Measurements from ENCODE around the gene ORAI2.

The ORAI2 gene

DNA sequence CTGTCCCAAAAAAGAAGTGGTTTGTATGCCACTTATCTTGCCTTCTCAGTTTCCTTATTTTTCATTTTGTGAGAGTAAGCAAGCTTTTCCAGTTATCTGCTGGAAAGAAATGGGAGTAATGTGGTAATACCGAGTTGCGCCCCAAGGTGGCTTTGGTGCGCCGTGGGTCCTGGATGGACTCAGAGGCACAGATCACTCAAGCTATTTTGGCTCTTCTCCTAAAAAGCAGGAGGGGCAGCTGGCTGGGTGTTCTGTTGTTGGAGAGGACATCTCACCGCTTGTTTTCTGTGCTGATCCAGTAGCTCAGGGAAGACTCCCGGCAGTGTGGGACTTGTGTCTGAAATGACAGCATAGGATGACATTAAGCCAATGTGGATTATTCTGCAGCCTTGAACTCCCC lies 20.8 kb upstream of the ORAI2 start:
- Histone ChIP-seq H3K27ac (ENCODE audit: insufficient read depth, low read length, poor library complexity, severe bottlenecking) (no peak overlapping the region), H3K4me3 (ENCODE audit: insufficient read depth, low read depth, low read length, poor library complexity, severe bottlenecking) (no peak overlapping the region), H3K4me1 (ENCODE audit: control insufficient read depth, insufficient read depth, low read length, poor library complexity, severe bottlenecking) (peaks cover 26% of the 10 kb centered on the region), H3K36me3 (ENCODE audit: control insufficient read depth, insufficient read depth, low read length) (peaks cover 29% of the 10 kb centered on the region), H3K9me3 (ENCODE audit: control insufficient read depth, low read length) (no peaks in the 10 kb centered on the region), H3K27me3 (replicated peaks; ENCODE audit: control insufficient read depth, insufficient read depth, low read length, poor library complexity, severe bottlenecking) (no peaks in the 10 kb centered on the region)
- DNase-seq: peak in 1 of 3 donors; percentile 25

DNA sequence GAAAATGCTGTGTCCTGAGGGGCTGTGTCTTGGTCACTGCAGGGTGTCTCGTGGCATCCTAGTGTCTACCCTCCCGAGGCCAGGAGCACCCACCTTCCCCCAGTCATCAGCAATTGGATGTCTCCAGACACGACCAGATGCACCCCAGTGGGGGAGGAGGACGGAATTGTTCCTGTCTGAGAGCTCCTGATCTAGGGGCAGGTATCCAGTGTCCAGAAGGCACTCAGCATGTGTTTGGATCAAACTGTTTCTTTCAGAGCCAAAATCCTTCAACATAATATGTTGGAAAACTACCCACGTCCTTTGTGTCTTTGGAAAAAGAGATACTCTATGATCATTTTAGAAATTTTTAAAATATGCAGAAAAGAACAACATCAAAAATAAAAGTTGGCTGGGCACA lies 20.3 kb upstream of the ORAI2 start:
- peaks cover 29% of the 10 kb centered on the region for H3K4me1 ChIP-seq (ENCODE audit: control insufficient read depth, insufficient read depth, low read length, poor library complexity, severe bottlenecking)
- no peaks in the 10 kb centered on the region for H3K9me3 ChIP-seq (ENCODE audit: control insufficient read depth, low read length)
- peaks cover 24% of the 10 kb centered on the region for H3K36me3 ChIP-seq (ENCODE audit: control insufficient read depth, insufficient read depth, low read length)
- DNase-seq: no peak
- H3K4me3 ChIP-seq (ENCODE audit: insufficient read depth, low read depth, low read length, poor library complexity, severe bottlenecking): no peak overlapping the region
- H3K27me3 ChIP-seq (replicated peaks; ENCODE audit: control insufficient read depth, insufficient read depth, low read length, poor library complexity, severe bottlenecking): no peaks in the 10 kb centered on the region
- no peak overlapping the region for H3K27ac ChIP-seq (ENCODE audit: insufficient read depth, low read length, poor library complexity, severe bottlenecking)

DNA sequence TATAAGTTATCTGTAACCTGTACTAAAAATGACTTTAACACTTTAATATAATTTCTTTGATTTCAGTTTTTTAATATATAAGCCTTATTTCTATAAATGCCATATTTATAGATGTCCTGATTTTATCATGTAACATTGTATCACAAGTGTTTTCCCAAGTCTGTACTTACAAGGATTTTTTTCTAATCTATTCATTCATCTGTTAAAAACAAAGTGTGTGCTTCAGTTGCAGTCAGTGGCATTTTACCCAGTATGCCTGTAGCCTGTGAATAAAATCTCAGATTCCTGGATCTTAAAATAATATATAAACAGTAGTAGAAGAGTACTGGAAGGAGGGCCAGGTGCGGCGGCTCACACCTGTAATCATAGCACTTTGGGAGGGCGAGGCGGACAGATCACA lies 19.8 kb upstream of the ORAI2 start:
- Histone ChIP-seq H3K36me3 (ENCODE audit: control insufficient read depth, insufficient read depth, low read length) (peaks cover 20% of the 10 kb centered on the region), H3K27me3 (replicated peaks; ENCODE audit: control insufficient read depth, insufficient read depth, low read length, poor library complexity, severe bottlenecking) (no peaks in the 10 kb centered on the region), H3K27ac (ENCODE audit: insufficient read depth, low read length, poor library complexity, severe bottlenecking) (no peak overlapping the region), H3K4me3 (ENCODE audit: insufficient read depth, low read depth, low read length, poor library complexity, severe bottlenecking) (no peak overlapping the region), H3K9me3 (ENCODE audit: control insufficient read depth, low read length) (no peaks in the 10 kb centered on the region), H3K4me1 (ENCODE audit: control insufficient read depth, insufficient read depth, low read length, poor library complexity, severe bottlenecking) (peaks cover 29% of the 10 kb centered on the region)
- DNase-seq: no peak

DNA sequence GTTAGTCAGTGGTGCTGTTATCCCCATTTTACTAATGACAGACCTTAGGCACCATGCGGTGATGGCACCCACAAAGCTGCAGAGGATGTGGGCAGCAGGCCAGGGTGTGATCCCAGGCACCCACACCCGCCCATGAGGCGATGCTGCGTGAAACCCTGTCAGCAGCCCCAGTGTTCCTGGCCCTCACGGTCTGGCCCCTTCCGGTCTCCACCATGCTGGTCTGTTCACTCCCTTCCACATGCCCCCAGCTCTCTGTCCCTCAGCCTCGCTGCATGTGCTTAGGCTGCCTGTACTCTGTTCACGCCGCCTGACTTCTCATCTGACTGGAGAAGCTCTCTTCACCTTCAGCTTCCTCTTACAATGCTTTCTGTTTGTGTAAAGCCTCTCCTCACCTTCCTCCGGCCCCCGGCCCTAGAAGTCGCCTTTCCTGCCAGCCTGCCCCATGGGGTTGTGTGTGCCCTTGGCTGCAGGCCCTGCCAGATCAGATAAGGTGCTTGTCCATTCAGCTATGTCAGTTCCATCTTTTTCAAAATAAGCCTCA lies 17.6 kb upstream of the ORAI2 start:
- no peaks in the 10 kb centered on the region for H3K27me3 ChIP-seq (replicated peaks; ENCODE audit: control insufficient read depth, insufficient read depth, low read length, poor library complexity, severe bottlenecking)
- H3K4me3 ChIP-seq (ENCODE audit: insufficient read depth, low read depth, low read length, poor library complexity, severe bottlenecking): peak overlapping the region; percentile 37
- DNase-seq: peak; percentile 32 to 41 (median 35)
- H3K27ac ChIP-seq (ENCODE audit: insufficient read depth, low read length, poor library complexity, severe bottlenecking): peak overlapping the region; percentile 65
- H3K36me3 ChIP-seq (ENCODE audit: control insufficient read depth, insufficient read depth, low read length): peaks cover 11% of the 10 kb centered on the region
- H3K4me1 ChIP-seq (ENCODE audit: control insufficient read depth, insufficient read depth, low read length, poor library complexity, severe bottlenecking): peaks cover 29% of the 10 kb centered on the region
- no peaks in the 10 kb centered on the region for H3K9me3 ChIP-seq (ENCODE audit: control insufficient read depth, low read length)

DNA sequence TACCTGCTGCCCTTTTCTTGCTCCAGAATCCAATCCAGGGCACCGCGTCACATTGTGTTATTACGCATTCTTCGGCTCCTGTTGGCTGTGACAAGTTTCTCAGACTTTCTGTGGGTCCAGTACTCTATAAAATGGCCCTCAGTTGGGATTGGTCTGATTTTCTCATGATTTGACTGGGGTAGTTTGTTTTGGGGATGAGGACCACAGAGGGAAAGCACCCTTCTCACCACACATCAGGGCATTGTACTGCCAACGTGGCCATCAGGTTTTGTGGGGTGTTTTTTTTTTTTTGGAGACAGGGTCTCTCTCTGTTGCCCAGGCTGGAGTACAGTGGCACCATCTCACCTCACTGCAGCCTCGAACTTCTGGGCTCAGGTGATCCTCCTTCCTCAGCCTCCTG lies 17.0 kb upstream of the ORAI2 start:
- no peaks in the 10 kb centered on the region for H3K27me3 ChIP-seq (replicated peaks; ENCODE audit: control insufficient read depth, insufficient read depth, low read length, poor library complexity, severe bottlenecking)
- peaks cover 33% of the 10 kb centered on the region for H3K4me1 ChIP-seq (ENCODE audit: control insufficient read depth, insufficient read depth, low read length, poor library complexity, severe bottlenecking)
- peaks cover 11% of the 10 kb centered on the region for H3K36me3 ChIP-seq (ENCODE audit: control insufficient read depth, insufficient read depth, low read length)
- peak overlapping the region; percentile 65 for H3K27ac ChIP-seq (ENCODE audit: insufficient read depth, low read length, poor library complexity, severe bottlenecking)
- DNase-seq: no peak
- H3K9me3 ChIP-seq (ENCODE audit: control insufficient read depth, low read length): no peaks in the 10 kb centered on the region
- peak overlapping the region; percentile 37 for H3K4me3 ChIP-seq (ENCODE audit: insufficient read depth, low read depth, low read length, poor library complexity, severe bottlenecking)

DNA sequence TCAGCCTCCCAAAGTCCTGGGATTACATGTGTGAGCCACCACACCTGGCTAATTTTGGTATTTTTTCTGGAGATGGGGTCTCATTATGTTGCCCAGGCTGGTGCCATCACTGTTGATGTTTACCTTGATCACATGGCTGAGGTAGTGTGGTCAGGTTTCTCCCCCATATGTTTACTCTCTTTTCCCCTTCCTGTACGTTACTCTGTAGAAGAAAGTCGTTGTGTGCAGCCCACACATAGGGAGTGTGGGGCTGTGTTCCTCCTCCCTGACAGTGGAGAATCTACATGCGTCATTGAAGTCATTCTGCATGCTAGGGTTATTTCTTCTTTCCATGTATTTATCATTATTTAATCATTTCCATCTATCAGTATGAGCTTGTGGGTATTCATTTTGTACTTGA lies 16.3 kb upstream of the ORAI2 start:
- peaks cover 33% of the 10 kb centered on the region for H3K4me1 ChIP-seq (ENCODE audit: control insufficient read depth, insufficient read depth, low read length, poor library complexity, severe bottlenecking)
- peaks cover 11% of the 10 kb centered on the region for H3K36me3 ChIP-seq (ENCODE audit: control insufficient read depth, insufficient read depth, low read length)
- H3K27ac ChIP-seq (ENCODE audit: insufficient read depth, low read length, poor library complexity, severe bottlenecking): peak overlapping the region; percentile 33
- H3K4me3 ChIP-seq (ENCODE audit: insufficient read depth, low read depth, low read length, poor library complexity, severe bottlenecking): no peak overlapping the region
- no peak for DNase-seq
- H3K9me3 ChIP-seq (ENCODE audit: control insufficient read depth, low read length): no peaks in the 10 kb centered on the region
- H3K27me3 ChIP-seq (replicated peaks; ENCODE audit: control insufficient read depth, insufficient read depth, low read length, poor library complexity, severe bottlenecking): no peaks in the 10 kb centered on the region

DNA sequence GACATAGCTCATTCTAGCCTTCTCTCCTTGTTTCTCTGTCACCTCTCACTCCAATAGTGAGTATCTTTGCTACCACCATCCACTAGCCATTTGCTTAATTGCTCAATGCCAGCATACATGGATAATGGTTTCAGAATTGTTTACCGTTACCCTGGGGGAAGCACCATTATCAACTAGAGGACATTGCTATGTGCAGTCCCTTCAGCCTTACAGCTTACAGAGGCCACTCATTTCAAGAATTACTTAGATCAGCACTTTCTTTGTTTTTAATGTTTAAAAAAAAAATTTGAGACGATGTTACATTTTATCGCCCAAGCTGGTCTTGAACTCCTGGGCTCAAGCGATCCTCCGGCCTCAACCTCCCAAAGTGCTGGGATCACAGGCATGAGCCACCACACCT lies 14.8 kb upstream of the ORAI2 start:
- no peaks in the 10 kb centered on the region for H3K9me3 ChIP-seq (ENCODE audit: control insufficient read depth, low read length)
- no peak overlapping the region for H3K4me3 ChIP-seq (ENCODE audit: insufficient read depth, low read depth, low read length, poor library complexity, severe bottlenecking)
- H3K4me1 ChIP-seq (ENCODE audit: control insufficient read depth, insufficient read depth, low read length, poor library complexity, severe bottlenecking): peaks cover 33% of the 10 kb centered on the region
- no peaks in the 10 kb centered on the region for H3K27me3 ChIP-seq (replicated peaks; ENCODE audit: control insufficient read depth, insufficient read depth, low read length, poor library complexity, severe bottlenecking)
- no peak for DNase-seq
- H3K36me3 ChIP-seq (ENCODE audit: control insufficient read depth, insufficient read depth, low read length): peaks cover 5% of the 10 kb centered on the region
- peak overlapping the region; percentile 1 for H3K27ac ChIP-seq (ENCODE audit: insufficient read depth, low read length, poor library complexity, severe bottlenecking)

DNA sequence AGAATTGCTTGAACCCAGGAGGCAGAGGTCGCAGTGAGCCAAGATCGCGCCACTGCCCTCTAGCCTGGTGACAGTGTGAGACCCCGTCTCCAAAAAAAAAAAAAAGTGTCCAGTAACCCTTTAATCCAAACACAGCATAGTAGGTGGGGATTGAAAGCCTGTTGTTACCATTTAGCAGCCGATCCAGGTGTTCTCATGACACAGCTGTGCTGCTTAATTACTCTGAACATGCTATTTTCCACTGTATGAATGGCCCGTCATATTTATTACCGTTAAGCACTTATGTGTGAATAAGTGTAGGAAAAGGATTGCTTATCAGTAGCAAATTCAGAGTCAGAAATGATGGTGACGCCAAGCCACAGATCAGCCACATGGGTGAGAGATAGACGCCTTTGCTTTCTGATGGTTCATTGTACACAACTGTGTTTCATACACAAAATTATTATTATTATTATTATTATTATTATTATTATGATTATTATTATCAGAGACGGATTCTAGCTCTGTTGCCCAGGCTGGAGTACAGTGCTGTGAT lies 11.6 kb upstream of the ORAI2 start:
- H3K27me3 ChIP-seq (replicated peaks; ENCODE audit: control insufficient read depth, insufficient read depth, low read length, poor library complexity, severe bottlenecking): no peaks in the 10 kb centered on the region
- H3K27ac ChIP-seq (ENCODE audit: insufficient read depth, low read length, poor library complexity, severe bottlenecking): no peak overlapping the region
- H3K36me3 ChIP-seq (ENCODE audit: control insufficient read depth, insufficient read depth, low read length): peaks cover 5% of the 10 kb centered on the region
- H3K4me1 ChIP-seq (ENCODE audit: control insufficient read depth, insufficient read depth, low read length, poor library complexity, severe bottlenecking): peaks cover 31% of the 10 kb centered on the region
- no peak overlapping the region for H3K4me3 ChIP-seq (ENCODE audit: insufficient read depth, low read depth, low read length, poor library complexity, severe bottlenecking)
- DNase-seq: no peak
- H3K9me3 ChIP-seq (ENCODE audit: control insufficient read depth, low read length): no peaks in the 10 kb centered on the region

DNA sequence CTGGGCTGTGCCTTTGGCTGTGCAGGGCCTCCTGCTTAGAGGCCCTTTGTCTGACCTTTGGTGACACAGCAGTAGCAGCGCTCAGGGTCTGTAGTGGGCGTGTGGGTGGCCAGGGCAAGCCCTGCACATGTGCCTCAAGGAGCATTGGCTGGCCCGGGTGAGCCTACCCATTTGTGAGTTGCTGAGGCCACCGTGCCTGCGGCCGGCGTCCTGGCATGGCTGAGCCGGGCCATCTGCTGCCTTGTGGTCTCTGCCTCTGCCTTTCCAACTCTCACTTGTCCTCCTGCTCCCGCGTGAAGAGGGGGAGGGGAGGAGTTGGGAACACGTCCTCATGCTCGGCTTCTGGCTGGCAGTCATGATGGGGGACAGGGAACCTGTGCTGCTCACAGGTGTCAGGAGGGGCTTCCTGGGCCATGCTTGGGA lies 9.2 kb upstream of the ORAI2 start:
- H3K4me3 ChIP-seq (ENCODE audit: insufficient read depth, low read depth, low read length, poor library complexity, severe bottlenecking): no peak overlapping the region
- no peak for DNase-seq
- no peak overlapping the region for H3K27ac ChIP-seq (ENCODE audit: insufficient read depth, low read length, poor library complexity, severe bottlenecking)
- no peaks in the 10 kb centered on the region for H3K27me3 ChIP-seq (replicated peaks; ENCODE audit: control insufficient read depth, insufficient read depth, low read length, poor library complexity, severe bottlenecking)
- H3K4me1 ChIP-seq (ENCODE audit: control insufficient read depth, insufficient read depth, low read length, poor library complexity, severe bottlenecking): peaks cover 41% of the 10 kb centered on the region
- peaks cover 5% of the 10 kb centered on the region for H3K36me3 ChIP-seq (ENCODE audit: control insufficient read depth, insufficient read depth, low read length)
- H3K9me3 ChIP-seq (ENCODE audit: control insufficient read depth, low read length): no peaks in the 10 kb centered on the region

DNA sequence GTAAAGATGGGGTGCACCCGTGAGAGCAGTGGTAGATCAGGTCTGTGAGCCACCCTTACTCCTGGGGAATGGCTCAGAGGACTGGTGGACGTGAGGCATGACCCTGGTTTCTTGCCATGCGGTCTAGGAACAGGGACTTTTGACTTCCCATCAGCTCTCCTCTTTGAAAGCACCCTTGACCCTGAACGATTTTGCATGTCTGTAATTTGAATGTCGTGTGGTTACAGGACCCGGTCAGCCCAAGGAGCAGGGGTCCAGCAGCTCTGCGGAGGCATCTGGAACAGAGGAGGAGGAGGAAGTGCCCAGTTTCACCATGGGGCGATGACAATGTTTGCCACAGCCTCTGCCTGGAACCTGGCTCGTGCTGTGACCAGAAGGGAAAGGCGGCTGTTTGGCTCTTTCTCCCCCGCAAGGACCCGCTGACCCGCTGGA lies 8.6 kb upstream of the ORAI2 start:
- Histone ChIP-seq H3K4me3 (ENCODE audit: insufficient read depth, low read depth, low read length, poor library complexity, severe bottlenecking) (no peak overlapping the region), H3K9me3 (ENCODE audit: control insufficient read depth, low read length) (no peaks in the 10 kb centered on the region), H3K36me3 (ENCODE audit: control insufficient read depth, insufficient read depth, low read length) (no peaks in the 10 kb centered on the region), H3K27me3 (replicated peaks; ENCODE audit: control insufficient read depth, insufficient read depth, low read length, poor library complexity, severe bottlenecking) (no peaks in the 10 kb centered on the region), H3K27ac (ENCODE audit: insufficient read depth, low read length, poor library complexity, severe bottlenecking) (peak overlapping the region; percentile 98), H3K4me1 (ENCODE audit: control insufficient read depth, insufficient read depth, low read length, poor library complexity, severe bottlenecking) (peaks cover 48% of the 10 kb centered on the region)
- no peak for DNase-seq

All from effector memory CD4-positive, alpha-beta T cell (primary cell).